Umbilical cord (tissue), 2 donors: ENCODE measurements around the gene ZNF586. TPM values are rescaled to one million over a fixed set of nuclear protein-coding genes. Genes with fewer than 3 reads are reported as not detected.
A peak's percentile ranks its signal among the peaks of the same experiment; 100 is the strongest.
"Not testable (repeated sequence)": the region's sequence is repeated elsewhere in the genome, so short reads cannot be mapped to it uniquely, and the experiment has no call there.

Experiments used
- DNase-seq: peaks from one replicate; pipeline ENCODE4 v3.0.0-alpha.2; 2015; ENCODE audit warnings: low spot score
- total RNA-seq: library from RNA; depleted of rRNA; stranded (reverse); fragments of >200 nt; gene quantifications from one replicate; pipeline ENCODE4 v1.2.3, GENCODE V29; 2014; ENCODE audit warnings: low replicate concordance; ENCODE audit not compliant: insufficient read depth

Gene ZNF586
- total RNA-seq, 1 donor from 2014 or later, result 19.3 TPM

DNA sequence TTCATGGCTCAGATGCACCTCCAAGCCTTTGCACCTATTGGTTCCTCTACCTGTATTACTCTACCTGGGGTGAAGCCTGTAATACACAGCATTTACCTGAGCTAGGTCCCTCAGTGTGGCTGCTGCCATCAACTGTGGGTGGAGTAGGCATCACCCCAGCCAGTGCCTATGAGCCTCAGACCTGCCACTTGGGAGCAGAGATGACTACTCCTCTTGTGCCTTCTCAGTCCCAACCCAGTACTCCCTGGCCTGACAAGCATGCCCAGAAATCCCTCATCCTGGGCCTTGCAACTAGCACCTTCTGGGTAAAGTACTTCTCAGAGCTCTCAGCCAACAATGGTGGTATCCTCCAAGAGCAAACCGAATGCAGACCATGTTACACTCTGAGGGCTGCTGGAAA is 27.1 kb downstream of the ZNF586 start:
- not testable (repeated sequence) for DNase-seq

GRCh38 chr19:57800696-57801095 is 31.2 kb downstream of the ZNF586 start:
- no peak for DNase-seq

DNA sequence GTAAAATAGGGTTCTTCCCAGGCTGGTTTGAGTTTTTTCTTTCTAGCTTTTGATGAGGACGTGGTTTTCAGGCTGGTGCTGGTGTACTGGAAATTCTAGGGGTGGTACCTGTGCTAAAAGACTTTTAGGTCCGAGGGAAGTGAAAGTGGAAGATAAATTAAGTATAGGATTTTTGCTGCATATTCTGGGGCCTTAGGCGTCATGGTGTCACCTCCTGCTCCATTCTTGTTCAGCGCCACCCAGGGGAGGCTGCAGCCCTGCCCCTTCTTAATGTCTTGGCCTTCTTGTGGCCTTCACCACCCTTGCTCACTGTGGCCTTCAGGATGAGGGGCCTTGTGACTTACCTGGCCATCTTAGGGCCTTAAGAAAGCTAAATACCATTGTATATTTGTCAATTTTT is 32.8 kb downstream of the ZNF586 start:
- DNase-seq, result no peak

DNA sequence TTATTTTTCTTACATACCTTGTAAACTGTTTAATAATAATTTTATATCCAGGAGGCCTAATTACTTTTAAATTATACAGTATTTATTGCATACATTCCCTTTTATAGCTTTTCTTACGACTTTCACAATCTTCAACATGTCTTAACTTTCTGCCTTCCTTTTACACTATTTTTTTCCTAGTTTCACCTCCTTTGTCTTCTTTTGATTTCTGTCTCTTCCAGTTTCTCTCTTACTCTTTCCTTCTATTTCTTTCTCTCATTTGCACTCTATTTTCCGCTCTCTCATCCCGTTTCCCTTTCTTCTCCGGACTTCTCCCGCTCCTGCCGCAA is 33.8 kb downstream of the ZNF586 start:
- peak; percentile 41 for DNase-seq

- DNase-seq, result peak; percentile 57
Observed at GRCh38 chr19:57803594-57804325, 34.3 kb downstream of the ZNF586 start.

- DNase-seq, result no peak
Observed at GRCh38 chr19:57807541-57807940, 38.1 kb downstream of the ZNF586 start.

DNA sequence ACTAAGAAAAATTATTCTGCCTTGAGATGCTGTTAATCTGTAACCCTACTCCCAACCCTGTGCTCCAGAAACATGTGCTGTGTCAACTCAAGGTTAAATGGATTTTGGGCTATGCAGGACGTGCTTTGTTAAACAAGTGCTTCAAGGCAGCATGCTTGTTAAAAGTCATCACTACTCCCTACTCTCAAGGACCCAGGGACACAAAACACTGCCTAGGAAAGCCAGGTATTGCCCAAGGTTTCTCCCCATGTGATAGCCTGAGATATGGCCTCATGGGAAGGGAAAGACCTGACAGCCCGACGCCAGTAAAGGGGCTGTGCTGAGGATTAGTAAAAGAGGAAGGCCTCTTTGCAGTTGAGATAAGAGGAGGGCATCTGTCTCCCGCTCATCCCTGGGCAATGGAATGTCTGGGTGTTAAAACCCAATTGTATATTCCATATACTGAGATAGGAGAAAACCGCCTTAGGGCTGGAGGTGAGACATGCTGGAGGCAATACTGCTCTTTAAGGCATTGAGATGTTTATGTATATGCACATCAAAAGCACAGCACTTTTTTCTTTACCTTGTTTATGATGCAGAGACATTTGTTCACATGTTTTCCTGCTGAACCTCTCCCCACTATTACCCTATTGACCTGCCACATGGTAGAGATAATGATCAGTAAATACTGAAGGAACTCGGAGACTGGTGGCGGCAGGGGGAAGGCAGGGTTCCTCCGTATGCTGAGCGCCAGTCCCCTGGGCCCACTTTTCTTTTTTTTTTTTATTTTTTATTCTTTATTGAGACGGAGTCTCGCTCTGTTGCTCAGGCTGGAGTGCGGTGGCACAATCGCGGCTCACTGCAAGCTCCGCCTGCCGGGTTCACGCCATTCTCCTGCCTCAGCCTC is 41.2 kb downstream of the ZNF586 start:
- not testable (repeated sequence) for DNase-seq

DNA sequence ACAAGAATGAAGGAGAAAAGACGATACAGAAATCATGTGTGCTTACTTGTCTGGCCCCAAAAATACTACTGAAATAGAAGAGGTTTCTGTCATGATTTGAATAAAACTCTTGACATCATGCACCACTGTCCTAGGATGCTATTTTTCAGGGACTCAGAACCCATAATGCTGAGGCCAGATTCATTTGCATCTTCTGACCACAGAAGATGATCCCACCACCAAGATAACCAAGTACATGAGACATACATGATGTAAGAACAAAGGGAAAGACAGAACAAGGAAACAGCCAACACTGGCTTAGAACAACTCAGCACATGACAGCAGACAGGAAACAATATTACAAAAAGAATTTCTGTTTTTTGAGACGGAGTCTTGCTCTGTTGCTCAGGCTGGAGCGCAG is 42.8 kb downstream of the ZNF586 start:
- no peak for DNase-seq

DNA sequence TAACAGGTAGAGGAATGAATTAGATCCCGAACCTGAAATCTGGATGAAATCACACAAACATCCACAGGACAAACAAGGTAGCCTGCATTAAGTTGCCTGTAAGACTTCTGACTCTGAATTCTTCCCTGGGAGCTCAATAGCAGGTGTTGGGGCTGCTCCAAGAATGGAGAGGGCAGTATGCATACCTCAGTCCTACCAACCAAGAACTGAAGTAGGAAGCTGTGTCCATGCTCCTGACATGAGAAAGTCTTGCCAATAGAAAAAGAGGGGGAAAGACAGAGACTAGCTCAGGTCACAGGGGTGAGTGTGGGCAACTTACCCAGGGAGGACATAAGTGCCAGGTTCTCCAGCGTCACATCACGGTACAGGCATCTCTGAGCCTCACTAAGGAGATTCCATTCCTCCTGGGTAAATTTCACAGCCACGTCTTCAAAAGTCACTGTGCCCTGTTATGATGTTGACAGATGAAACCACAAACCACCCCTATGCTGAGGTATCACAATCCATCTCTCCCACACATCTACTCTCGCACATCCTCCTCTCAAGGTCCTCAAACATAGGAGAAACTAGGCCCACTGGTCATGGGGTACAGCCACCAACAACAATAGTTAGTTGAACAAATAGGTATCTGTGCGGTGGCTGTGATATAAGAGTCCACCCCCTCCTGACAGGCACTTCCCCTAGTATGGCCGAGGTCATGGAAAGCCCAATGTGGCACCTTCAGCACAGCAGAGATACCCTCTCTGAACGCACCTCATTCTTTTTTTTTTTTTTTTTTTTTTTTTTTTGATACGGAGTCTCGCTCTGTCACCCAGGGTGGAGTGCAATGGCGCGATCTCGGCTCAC is 43.7 kb downstream of the ZNF586 start:
- not testable (repeated sequence) for DNase-seq

DNA sequence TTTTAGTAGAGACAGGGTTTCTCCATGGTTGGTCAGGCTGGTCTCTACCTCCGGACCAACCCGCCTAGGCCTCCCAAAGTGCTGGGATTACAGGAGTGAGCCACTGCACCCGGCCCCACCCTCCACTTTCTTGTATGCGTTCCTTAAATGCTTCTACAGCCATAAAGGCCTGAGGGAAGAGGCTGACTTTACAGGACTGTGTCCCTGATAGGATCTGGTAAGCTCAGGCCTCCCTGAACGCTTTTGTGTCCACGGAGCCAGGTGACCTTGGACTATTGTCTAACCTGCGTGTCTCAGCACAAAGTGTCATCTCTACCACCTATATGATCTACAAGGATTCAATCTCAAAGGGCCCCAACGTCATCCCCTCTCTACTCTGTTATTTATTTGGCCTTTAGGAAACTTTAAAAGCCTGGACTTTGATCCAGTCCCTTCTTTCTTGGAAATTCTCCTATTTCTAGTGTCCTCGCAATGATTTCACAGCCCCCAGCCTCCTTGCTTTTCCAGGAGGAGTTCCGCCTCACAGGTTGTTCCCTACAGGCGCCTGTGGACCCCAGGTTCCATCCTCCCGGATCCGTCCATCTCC is 44.5 kb downstream of the ZNF586 start:
- no peak for DNase-seq

DNA sequence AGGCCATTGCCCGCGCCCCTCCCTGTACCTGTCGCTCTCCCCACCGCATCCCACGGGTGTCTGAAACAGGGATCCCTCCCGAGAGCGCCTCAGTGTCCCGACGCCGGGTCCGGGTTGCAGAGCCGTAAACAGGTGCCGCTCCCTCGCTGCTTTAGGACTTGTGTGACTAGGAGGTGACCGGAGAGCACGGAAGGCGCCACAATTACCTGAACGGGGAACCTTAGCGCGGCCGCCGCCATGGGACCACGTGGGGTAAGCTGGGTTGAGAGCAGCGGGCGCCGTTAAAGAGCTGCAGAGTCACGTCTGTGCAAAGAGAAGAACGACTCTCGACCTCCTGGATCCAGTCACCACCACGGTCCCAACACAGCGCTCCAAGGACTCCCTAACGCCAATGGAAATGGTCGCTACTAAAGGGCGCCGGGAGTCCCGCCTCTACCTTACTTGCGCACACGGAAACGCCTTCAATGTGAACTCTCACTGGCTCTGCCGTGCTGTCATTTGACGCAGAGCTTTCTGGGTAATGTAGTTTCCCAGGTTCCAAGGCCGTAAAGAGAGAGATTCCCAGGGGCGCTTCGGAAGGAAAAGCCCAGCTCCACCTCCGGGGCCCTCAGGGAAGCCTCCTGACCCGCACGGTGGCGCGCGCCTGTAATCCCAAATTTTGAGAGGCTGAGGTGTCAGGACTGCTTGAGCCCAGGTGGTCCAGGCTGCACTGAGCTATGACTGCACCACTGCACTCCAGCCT is 45.2 kb downstream of the ZNF586 start, which contains the start of gene ZNF552:
ZNF552 (minus strand) TSS at position 409 of the 742 bp plus-strand sequence; CDS start at position 239, 170 bp downstream.
- peak; percentile 97 for DNase-seq

DNA sequence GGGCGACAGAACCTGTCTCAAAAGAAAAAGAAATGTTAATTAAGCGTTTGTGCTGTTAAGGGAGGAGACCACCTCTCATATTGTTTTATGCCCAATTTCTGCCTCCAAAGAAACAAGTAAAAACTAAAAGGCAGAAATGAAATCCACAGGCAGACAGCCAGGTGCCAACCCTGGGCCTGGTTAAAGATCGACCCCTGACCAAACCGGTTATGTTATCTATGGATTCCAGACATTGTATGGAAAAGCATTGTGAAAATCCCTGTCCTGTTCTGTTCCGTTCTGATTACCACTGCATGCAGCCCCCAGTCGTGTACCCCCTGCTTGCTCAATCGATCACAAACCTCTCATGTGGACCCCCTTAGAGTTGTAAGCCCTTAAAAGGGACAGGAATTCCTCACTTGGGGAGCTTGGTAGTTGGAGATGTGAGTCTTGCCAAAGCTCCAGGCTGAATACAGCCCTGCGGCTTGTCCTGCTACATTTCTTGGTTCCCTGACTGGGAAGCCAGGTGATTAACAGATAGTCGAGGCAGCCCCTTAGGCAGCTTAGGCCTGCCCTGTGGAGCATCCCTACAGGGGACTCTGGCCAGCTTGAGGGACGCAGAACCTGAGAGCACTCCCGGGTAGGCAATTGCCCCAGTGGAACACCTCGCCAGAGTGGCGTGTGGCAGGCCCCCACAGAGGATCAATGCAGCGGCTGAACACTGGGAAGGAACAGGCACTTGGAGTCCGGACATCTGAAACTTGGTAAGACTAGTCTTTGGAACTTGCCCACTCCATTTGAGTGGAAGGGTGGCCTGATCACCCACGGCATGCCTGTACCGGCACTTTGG is 46.0 kb downstream of the ZNF586 start:
- no peak for DNase-seq

GRCh38 chr19:57816652-57817051 is 47.2 kb downstream of the ZNF586 start:
- DNase-seq, result no peak

DNA sequence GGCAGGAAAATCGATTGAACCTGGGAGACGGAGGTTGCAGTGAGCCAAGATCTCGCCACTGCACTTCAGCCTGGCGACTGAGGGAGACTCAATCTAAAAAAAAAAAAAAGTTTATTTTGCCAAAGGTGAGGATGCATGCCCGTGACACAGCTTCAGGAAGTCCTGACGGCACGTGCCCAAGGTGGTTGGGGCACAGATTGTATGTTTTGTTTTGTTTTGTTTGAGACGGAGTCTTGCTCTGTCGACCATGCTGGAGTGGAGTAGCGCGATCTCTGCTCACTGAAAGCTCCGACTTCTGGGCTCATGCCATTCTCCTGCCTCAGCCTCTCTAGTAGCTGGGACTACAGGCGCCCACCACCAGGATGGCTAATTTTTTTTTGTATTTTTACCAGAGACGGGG is 48.5 kb downstream of the ZNF586 start:
- no peak for DNase-seq

DNA sequence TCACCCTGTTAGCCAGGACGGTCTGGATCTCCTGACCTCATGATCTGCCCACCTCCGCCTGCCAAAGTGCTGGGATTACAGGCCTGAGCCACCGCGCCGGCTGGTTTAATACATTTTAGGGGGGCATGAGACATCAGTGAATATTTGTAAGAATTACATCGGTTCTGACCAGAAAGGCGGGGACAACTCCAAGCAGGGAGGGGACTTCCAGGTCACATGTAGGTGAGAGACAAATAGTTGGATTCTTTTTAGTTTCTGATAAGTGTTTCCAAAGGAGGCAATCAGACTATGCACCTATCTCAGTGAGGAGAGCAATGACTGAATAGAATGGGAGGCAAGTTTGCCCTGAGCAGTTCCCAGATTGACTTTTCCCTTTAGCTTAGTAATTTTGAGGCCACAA is 48.9 kb downstream of the ZNF586 start:
- DNase-seq, result no peak

DNA sequence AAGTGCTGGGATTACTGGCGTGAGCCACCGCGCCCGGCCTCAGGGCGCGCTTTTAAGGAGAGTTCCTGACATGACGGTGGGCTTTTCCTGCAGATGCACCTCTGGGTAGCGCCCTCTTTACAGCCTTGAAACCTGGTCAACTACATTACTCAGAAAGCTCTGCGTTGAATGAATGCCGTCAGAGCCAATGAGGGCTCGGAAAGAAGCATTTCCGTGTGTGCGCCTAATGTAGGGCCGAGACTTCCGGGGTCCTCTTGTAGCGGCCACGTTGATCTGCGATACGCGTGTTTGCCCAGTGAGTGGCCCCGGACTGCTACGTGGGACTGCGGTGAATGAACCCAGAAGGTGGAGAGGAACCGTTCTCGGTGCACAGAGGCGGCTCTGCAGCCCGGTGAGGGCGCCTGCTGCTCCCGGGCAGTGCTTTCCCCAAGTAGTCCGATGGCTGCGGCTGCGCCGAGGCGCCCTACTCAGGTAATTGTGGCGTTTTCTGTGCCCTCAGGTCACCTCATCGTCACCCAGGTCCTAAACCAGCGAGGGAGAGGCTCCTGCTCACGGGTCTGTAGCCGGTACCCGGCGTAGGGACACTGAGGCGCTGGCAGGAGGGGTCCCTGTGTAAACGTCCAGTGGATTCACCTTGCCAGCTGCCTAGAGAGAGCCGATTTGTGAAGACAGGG is 50.1 kb downstream of the ZNF586 start:
- DNase-seq, result peak; percentile 97

DNA sequence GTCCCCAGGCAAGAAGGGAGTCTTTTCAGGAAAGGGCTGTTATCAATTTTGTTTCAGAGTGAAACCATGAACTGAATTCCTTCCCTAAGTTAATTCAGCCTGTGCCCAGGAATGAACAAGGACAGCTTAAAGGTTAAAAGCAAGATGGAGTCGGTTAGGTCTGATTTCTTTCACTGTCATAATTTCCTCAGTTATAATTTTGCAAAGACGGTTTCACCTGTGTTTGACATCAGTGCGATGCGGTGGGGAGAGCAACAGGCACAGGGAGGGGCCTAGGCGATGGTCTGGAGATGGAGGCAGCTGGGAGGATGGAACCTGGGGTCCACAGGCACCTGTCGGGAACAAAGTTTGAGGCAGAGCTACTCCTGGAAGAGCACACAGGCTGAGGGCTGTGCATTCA is 51.1 kb downstream of the ZNF586 start:
- no peak for DNase-seq

DNA sequence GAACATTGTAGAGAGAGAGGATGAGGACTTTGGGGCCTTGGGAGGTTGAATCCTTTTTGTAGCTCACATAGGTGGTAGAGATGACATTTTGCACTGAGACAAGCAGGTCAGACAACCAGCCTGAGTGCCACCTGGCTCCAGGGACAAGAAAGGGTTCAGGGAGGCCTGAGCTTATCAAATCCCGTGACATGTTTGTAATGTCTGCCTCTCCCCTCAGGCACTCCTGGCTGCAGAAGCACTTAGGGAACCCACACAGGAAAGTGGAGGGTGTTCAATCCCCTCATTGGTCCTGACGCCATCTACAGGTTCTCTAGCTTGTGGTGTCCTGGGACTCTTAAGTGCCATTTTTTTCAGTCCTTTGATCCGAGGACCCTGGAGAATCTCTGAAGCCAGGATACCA is 51.6 kb downstream of the ZNF586 start:
- not testable (repeated sequence) for DNase-seq

GRCh38 chr19:57821501-57821900 is 52.0 kb downstream of the ZNF586 start:
- DNase-seq, result not testable (repeated sequence)
